ENCODE measurements around the gene LRP1B.

LRP1B gene

DNA sequence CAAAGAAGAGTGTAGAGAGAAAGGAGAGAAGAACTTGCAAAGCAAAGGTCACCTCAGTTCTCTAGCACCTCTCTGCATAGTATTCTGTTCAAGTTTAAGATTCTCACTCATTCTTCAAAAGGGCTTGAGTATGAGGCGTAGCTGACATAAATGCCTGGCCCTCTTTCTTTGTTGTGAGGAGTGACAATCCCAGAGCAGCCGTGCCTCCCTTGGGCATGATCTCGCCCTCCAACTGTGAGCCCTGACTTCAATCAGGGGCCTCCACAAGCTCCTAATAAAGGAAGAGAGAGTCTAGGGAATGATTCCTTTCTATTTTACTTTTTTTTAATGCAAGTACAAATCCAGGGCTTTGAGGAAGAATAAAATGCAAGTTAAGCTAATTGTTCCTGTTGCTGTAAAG is 402.7 kb downstream of the LRP1B start:
- no peaks in the 10 kb centered on the region for H3K9me2 ChIP-seq (replicated peaks; ENCODE audit: control insufficient read depth, low read length)
- H3K36me3 ChIP-seq (ENCODE audit: control insufficient read depth, low read length), result no peaks in the 10 kb centered on the region

DNA sequence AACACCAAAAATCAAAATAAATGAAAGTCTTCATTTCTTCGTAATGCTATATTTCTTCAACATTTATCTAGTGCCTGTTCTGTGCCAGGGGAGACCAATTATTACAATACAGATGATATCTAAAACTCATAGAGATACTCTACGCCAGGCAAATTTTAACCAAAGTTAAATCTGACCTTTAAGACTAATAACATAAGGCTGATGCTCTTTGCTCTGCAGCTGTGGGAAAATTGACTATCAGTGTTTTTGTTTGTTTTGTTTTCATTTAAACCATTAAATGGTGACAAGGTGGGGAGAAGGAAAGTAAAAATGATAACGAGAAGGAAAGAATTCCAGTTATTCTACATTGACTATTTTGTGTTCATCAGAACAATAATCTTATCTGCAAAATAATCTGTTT is 406.4 kb downstream of the LRP1B start:
- no peaks in the 10 kb centered on the region for H3K79me2 ChIP-seq (ENCODE audit: control insufficient read depth, low read length)
- no peaks in the 10 kb centered on the region for H3F3A ChIP-seq (ENCODE audit: control insufficient read depth, insufficient read depth)
- TF ChIP-seq, protein P1, sequence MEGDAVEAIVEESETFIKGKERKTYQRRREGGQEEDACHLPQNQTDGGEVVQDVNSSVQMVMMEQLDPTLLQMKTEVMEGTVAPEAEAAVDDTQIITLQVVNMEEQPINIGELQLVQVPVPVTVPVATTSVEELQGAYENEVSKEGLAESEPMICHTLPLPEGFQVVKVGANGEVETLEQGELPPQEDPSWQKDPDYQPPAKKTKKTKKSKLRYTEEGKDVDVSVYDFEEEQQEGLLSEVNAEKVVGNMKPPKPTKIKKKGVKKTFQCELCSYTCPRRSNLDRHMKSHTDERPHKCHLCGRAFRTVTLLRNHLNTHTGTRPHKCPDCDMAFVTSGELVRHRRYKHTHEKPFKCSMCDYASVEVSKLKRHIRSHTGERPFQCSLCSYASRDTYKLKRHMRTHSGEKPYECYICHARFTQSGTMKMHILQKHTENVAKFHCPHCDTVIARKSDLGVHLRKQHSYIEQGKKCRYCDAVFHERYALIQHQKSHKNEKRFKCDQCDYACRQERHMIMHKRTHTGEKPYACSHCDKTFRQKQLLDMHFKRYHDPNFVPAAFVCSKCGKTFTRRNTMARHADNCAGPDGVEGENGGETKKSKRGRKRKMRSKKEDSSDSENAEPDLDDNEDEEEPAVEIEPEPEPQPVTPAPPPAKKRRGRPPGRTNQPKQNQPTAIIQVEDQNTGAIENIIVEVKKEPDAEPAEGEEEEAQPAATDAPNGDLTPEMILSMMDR (IDR thresholded peaks at IDR 0.05; ENCODE audit: low read depth, low read length, poor library complexity, severe bottlenecking), result no peak
- TF ChIP-seq EZH2phosphoT487 (IDR thresholded peaks at IDR 0.05; ENCODE audit: borderline replicate concordance, low read length), result no peak
- H3K9me2 ChIP-seq (replicated peaks; ENCODE audit: control insufficient read depth, low read length), result no peaks in the 10 kb centered on the region
- H3K27me3 ChIP-seq (ENCODE audit: control insufficient read depth, low read length), result no peaks in the 10 kb centered on the region
- no peaks in the 10 kb centered on the region for H3K4me1 ChIP-seq (ENCODE audit: control insufficient read depth, low read length)
- no peaks in the 10 kb centered on the region for H4K20me1 ChIP-seq (ENCODE audit: control insufficient read depth, insufficient read depth, low read depth, low read length)
- H3K4me2 ChIP-seq (ENCODE audit: low read length), result no peak overlapping the region
- H3K4me3 ChIP-seq (ENCODE audit: low read length), result no peak overlapping the region
- no peaks in the 10 kb centered on the region for H3K36me3 ChIP-seq (ENCODE audit: control insufficient read depth, low read length)
- H3K27ac ChIP-seq (ENCODE audit: low read depth, low read length), result no peak overlapping the region
- H3K9me3 ChIP-seq (ENCODE audit: control insufficient read depth, insufficient read depth, low read length), result no peaks in the 10 kb centered on the region

More for the DNA sequence above, 402.7 kb downstream of the LRP1B start:
- Histone ChIP-seq H3K9me3 (ENCODE audit: control insufficient read depth, insufficient read depth, low read length) (no peaks in the 10 kb centered on the region), H3K4me2 (ENCODE audit: low read length) (no peak overlapping the region), H3K27ac (ENCODE audit: low read depth, low read length) (no peak overlapping the region), H3K4me1 (ENCODE audit: control insufficient read depth, low read length) (no peaks in the 10 kb centered on the region), H3K27me3 (ENCODE audit: control insufficient read depth, low read length) (no peaks in the 10 kb centered on the region), H3K79me2 (ENCODE audit: control insufficient read depth, low read length) (no peaks in the 10 kb centered on the region), H3F3A (ENCODE audit: control insufficient read depth, insufficient read depth) (no peaks in the 10 kb centered on the region), H4K20me1 (ENCODE audit: control insufficient read depth, insufficient read depth, low read depth, low read length) (no peaks in the 10 kb centered on the region), H3K4me3 (ENCODE audit: low read length) (no peak overlapping the region)
- no peak for TF ChIP-seq EZH2phosphoT487 (IDR thresholded peaks at IDR 0.05; ENCODE audit: borderline replicate concordance, low read length)
- TF ChIP-seq, protein P1 (IDR thresholded peaks at IDR 0.05; ENCODE audit: low read depth, low read length, poor library complexity, severe bottlenecking), result no peak

DNA sequence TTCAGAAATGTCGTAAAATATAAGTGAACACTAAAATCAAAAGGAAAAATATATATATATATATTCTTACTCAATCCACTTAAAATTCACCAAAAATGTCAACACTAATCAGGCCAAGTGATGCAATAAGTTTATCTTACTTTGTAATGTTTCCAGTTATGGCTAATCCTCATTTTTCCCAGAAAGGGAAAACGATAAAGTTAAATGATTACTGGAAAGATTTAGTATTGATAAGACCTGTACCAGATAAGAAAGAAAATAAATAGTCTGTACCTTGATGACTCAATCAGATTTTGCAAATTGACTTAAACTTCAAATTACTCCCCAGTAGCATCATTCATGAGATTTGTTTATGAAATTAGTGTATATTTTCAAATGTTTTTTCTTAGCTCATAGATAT is 407.0 kb downstream of the LRP1B start:
- no peak overlapping the region for H3K4me3 ChIP-seq (ENCODE audit: low read length)
- no peaks in the 10 kb centered on the region for H3F3A ChIP-seq (ENCODE audit: control insufficient read depth, insufficient read depth)
- H3K9me2 ChIP-seq (replicated peaks; ENCODE audit: control insufficient read depth, low read length), result no peaks in the 10 kb centered on the region
- no peak overlapping the region for H3K27ac ChIP-seq (ENCODE audit: low read depth, low read length)
- no peak overlapping the region for H3K4me2 ChIP-seq (ENCODE audit: low read length)
- no peaks in the 10 kb centered on the region for H3K36me3 ChIP-seq (ENCODE audit: control insufficient read depth, low read length)
- no peak for TF ChIP-seq EZH2phosphoT487 (IDR thresholded peaks at IDR 0.05; ENCODE audit: borderline replicate concordance, low read length)
- TF ChIP-seq, protein P1 (IDR thresholded peaks at IDR 0.05; ENCODE audit: low read depth, low read length, poor library complexity, severe bottlenecking), result no peak
- H3K27me3 ChIP-seq (ENCODE audit: control insufficient read depth, low read length), result no peaks in the 10 kb centered on the region
- no peaks in the 10 kb centered on the region for H3K79me2 ChIP-seq (ENCODE audit: control insufficient read depth, low read length)
- H3K4me1 ChIP-seq (ENCODE audit: control insufficient read depth, low read length), result no peaks in the 10 kb centered on the region
- H4K20me1 ChIP-seq (ENCODE audit: control insufficient read depth, insufficient read depth, low read depth, low read length), result no peaks in the 10 kb centered on the region
- no peaks in the 10 kb centered on the region for H3K9me3 ChIP-seq (ENCODE audit: control insufficient read depth, insufficient read depth, low read length)

DNA sequence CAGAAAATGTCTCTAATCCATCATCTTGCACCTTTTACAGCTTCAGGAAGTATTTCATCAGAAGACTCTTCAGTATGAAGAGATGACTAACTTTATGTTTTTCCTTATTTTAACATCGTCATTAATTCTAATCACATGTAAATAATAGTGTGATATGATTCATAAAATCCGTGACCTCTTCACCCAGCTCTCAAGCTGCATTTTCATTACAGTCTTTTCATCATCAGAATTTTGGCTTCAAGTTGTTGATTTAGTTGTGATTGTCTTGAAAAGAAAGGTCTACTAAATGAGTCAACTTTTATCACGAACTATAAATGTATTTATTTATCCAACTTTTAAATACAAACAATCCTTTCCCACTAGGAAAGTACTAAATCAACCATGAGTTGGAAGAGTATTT is 410.3 kb downstream of the LRP1B start:
- TF ChIP-seq EZH2phosphoT487 (IDR thresholded peaks at IDR 0.05; ENCODE audit: borderline replicate concordance, low read length), result no peak
- TF ChIP-seq, protein P1 (IDR thresholded peaks at IDR 0.05; ENCODE audit: low read depth, low read length, poor library complexity, severe bottlenecking), result no peak
- Histone ChIP-seq H3F3A (ENCODE audit: control insufficient read depth, insufficient read depth) (no peaks in the 10 kb centered on the region), H3K79me2 (ENCODE audit: control insufficient read depth, low read length) (no peaks in the 10 kb centered on the region), H3K27ac (ENCODE audit: low read depth, low read length) (no peak overlapping the region), H3K9me2 (replicated peaks; ENCODE audit: control insufficient read depth, low read length) (no peaks in the 10 kb centered on the region), H3K36me3 (ENCODE audit: control insufficient read depth, low read length) (no peaks in the 10 kb centered on the region), H3K4me2 (ENCODE audit: low read length) (no peak overlapping the region), H4K20me1 (ENCODE audit: control insufficient read depth, insufficient read depth, low read depth, low read length) (no peaks in the 10 kb centered on the region), H3K4me1 (ENCODE audit: control insufficient read depth, low read length) (no peaks in the 10 kb centered on the region), H3K27me3 (ENCODE audit: control insufficient read depth, low read length) (no peaks in the 10 kb centered on the region), H3K9me3 (ENCODE audit: control insufficient read depth, insufficient read depth, low read length) (no peaks in the 10 kb centered on the region), H3K4me3 (ENCODE audit: low read length) (no peak overlapping the region)
